IPS DF 4.7 (cell line): ENCODE data around the gene NAGA.
"Not testable (repeated sequence)": the region's sequence is repeated elsewhere in the genome, so short reads cannot be mapped to it uniquely, and the experiment has no call there.

Source experiments
- DNase-seq: peaks from one replicate; pipeline ENCODE4 v3.0.0-alpha.2; 2013; ENCODE audit warnings: low spot score; ENCODE audit errors: extremely low read depth

NAGA gene

GRCh38 chr22:42070517-42071422 lies at the start of gene NAGA:
Gene NAGA, minus strand, starts transcription at chr22:42070812. Its CDS starts 515 bp downstream, at chr22:42070297.
- DNase-seq = peak; percentile 78

GRCh38 chr22:42116848-42117424 lies 46.3 kb upstream of the NAGA start:
- DNase-seq = no peak

GRCh38 chr22:42115420-42115830 lies 44.8 kb upstream of the NAGA start:
- DNase-seq = not testable (repeated sequence)

- no peak for DNase-seq
Measured at GRCh38 chr22:42114721-42115120, 44.1 kb upstream of the NAGA start.

GRCh38 chr22:42112793-42113192 lies 42.2 kb upstream of the NAGA start:
- not testable (repeated sequence) for DNase-seq

GRCh38 chr22:42111798-42112197 lies 41.2 kb upstream of the NAGA start:
- DNase-seq = no peak

- no peak for DNase-seq
Measured at GRCh38 chr22:42108848-42109247, 38.2 kb upstream of the NAGA start.

- DNase-seq = not testable (repeated sequence)
Measured at GRCh38 chr22:42104332-42104860, 33.8 kb upstream of the NAGA start.

- DNase-seq = no peak
Measured at GRCh38 chr22:42101199-42101598, 30.6 kb upstream of the NAGA start.

GRCh38 chr22:42091455-42091782 lies 20.8 kb upstream of the NAGA start:
- no peak for DNase-seq

- peak; percentile 98 for DNase-seq
Measured at GRCh38 chr22:42090596-42091454, 20.2 kb upstream of the NAGA start, which contains the start of gene NDUFA6. Gene NDUFA6, minus strand, starts transcription at chr22:42090772. Its CDS starts 28 bp downstream, at chr22:42090744.

GRCh38 chr22:42086051-42086450 lies 15.4 kb upstream of the NAGA start:
- no peak for DNase-seq

- DNase-seq = no peak
Measured at GRCh38 chr22:42084874-42085273, 14.3 kb upstream of the NAGA start.

GRCh38 chr22:42083119-42083518 lies 12.5 kb upstream of the NAGA start:
- DNase-seq = no peak

- DNase-seq = no peak
Measured at GRCh38 chr22:42080287-42080686, 9.7 kb upstream of the NAGA start.

- peak; percentile 95 for DNase-seq
Measured at GRCh38 chr22:42079319-42080251, 9.0 kb upstream of the NAGA start, which contains the start of gene SMDT1. Gene SMDT1, plus strand, starts transcription at chr22:42079700. Its CDS starts 69 bp downstream, at chr22:42079769.

GRCh38 chr22:42078469-42079318 lies 8.1 kb upstream of the NAGA start:
- DNase-seq = no peak

- DNase-seq = no peak
Measured at GRCh38 chr22:42077486-42078125, 7.0 kb upstream of the NAGA start.
